IMR-90 (cell line): Measurements from ENCODE around the gene RABGAP1. TPM values are rescaled to one million over a fixed set of nuclear protein-coding genes. Genes with fewer than 3 reads are reported as not detected.

Experiments used
- ATAC-seq: fragments of 200-7000 bp; cut with Tn5 transposase; 2 replicates; pipeline ENCODE4 v1.9.1; 2020; ENCODE audit warnings: low read depth, mild to moderate bottlenecking, moderate library complexity
- BruUV-seq: library from RNA; stranded (reverse); fragments of 400-500 nt; replicated peaks from 2 replicates; lab custom pipeline; 2021; lab: Mats Ljungman, UMichigan
- CTCF ChIA-PET: fragments of 300-600 bp; formaldehyde crosslinking; extraction: SDS; loops from one replicate; lab custom pipeline; 2021; ENCODE audit warnings: antibody characterized with exemption; lab: Yijun Ruan, JAX
- POLR2A ChIA-PET: fragments of 300-600 bp; sonication (Branson Sonifier 250); formaldehyde crosslinking; loops from one replicate; lab custom pipeline; 2022; ENCODE audit warnings: antibody characterized with exemption; ENCODE audit not compliant: unreplicated experiment; lab: Charles Lee
- DNase-seq: peaks from one replicate; pipeline ENCODE4 v3.0.0; 2013
- H2AFZ ChIP-seq: replicated peaks from 2 replicates; pipeline ENCODE3; 2013; ENCODE audit warnings: low read length, mild to moderate bottlenecking; ENCODE audit not compliant: poor library complexity
- H2AK5ac ChIP-seq: 2 replicates; pipeline ENCODE4 v1.6.1; 2013; ENCODE audit warnings: low read depth, low read length, inconsistent platforms
- H2AK9ac ChIP-seq: replicated peaks from 2 replicates; pipeline ENCODE3; 2013; ENCODE audit warnings: mild to moderate bottlenecking, low read depth, low read length, moderate library complexity; ENCODE audit not compliant: poor library complexity
- H2BK120ac ChIP-seq: 2 replicates; pipeline ENCODE4 v1.6.1; 2013; ENCODE audit warnings: low read depth, low read length, inconsistent platforms
- H2BK15ac ChIP-seq: 3 replicates; pipeline ENCODE4 v1.6.1; 2013; ENCODE audit warnings: low read depth, low read length, inconsistent platforms
- H2BK20ac ChIP-seq: 2 replicates; pipeline ENCODE4 v1.6.1; 2013; ENCODE audit warnings: low read depth, mild to moderate bottlenecking, inconsistent platforms, low read length, moderate library complexity
- H2BK5ac ChIP-seq: 2 replicates; pipeline ENCODE4 v1.6.1; 2013; ENCODE audit warnings: mild to moderate bottlenecking, low read depth, low read length, inconsistent platforms; ENCODE audit not compliant: poor library complexity, severe bottlenecking
- H3K14ac ChIP-seq: replicated peaks from 2 replicates; pipeline ENCODE4 v1.6.1; 2013; ENCODE audit warnings: low read depth, low read length, inconsistent platforms
- H3K18ac ChIP-seq: 2 replicates; pipeline ENCODE4 v1.6.1; 2013; ENCODE audit warnings: low read depth, low read length, control low read depth
- H3K23ac ChIP-seq: 2 replicates; pipeline ENCODE4 v1.6.1; 2013; ENCODE audit warnings: low read depth, low read length, inconsistent platforms
- H3K27ac ChIP-seq: 2 replicates; pipeline ENCODE4 v1.5.1; 2013; ENCODE audit warnings: mild to moderate bottlenecking, control low read depth, low read length; ENCODE audit not compliant: insufficient read depth
- H3K27me3 ChIP-seq: 2 replicates; pipeline ENCODE4 v1.6.1; 2013; ENCODE audit warnings: low read length; ENCODE audit not compliant: control insufficient read depth, insufficient read depth
- H3K36me3 ChIP-seq: 2 replicates; pipeline ENCODE4 v1.6.1; 2013; ENCODE audit warnings: low read length, mixed read lengths; ENCODE audit not compliant: control insufficient read depth, insufficient read depth
- H3K4ac ChIP-seq: 2 replicates; pipeline ENCODE4 v1.6.1; 2013; ENCODE audit warnings: low read depth, low read length, inconsistent platforms
- H3K4me1 ChIP-seq: 2 replicates; pipeline ENCODE4 v1.6.1; 2013; ENCODE audit warnings: low read length, mixed read lengths; ENCODE audit not compliant: control insufficient read depth, insufficient read depth
- H3K4me2 ChIP-seq: 2 replicates; pipeline ENCODE4 v1.6.1; 2013; ENCODE audit warnings: low read depth, mild to moderate bottlenecking, control low read depth, low read length, moderate library complexity
- H3K4me3 ChIP-seq: 2 replicates; pipeline ENCODE4 v1.5.1; 2013; ENCODE audit warnings: low read depth, mild to moderate bottlenecking, control low read depth, low read length, moderate library complexity; ENCODE audit not compliant: insufficient read depth
- H3K56ac ChIP-seq: 2 replicates; pipeline ENCODE4 v1.6.1; 2013; ENCODE audit warnings: low read length, inconsistent platforms; ENCODE audit not compliant: insufficient read depth; ENCODE audit errors: extremely low read depth
- H3K79me1 ChIP-seq, 2 experiments: 2 replicates each; pipeline ENCODE4 v1.6.1; 2013; ENCODE audit warnings: low read length in 2 of 2, inconsistent platforms in 1 of 2, low read depth in 1 of 2
- H3K9ac ChIP-seq: 2 replicates; pipeline ENCODE4 v1.6.1; 2013; ENCODE audit warnings: low read depth, low read length, control low read depth
- H3K9me1 ChIP-seq: 2 replicates; pipeline ENCODE4 v1.6.1; 2013; ENCODE audit warnings: low read length, inconsistent platforms; ENCODE audit not compliant: insufficient read depth
- H3K9me3 ChIP-seq: 2 replicates; pipeline ENCODE4 v1.6.1; 2013; ENCODE audit warnings: low read length; ENCODE audit not compliant: control insufficient read depth, insufficient read depth
- H4K20me1 ChIP-seq: 2 replicates; pipeline ENCODE4 v1.6.1; 2013; ENCODE audit warnings: low read length, inconsistent platforms; ENCODE audit not compliant: insufficient read depth
- H4K5ac ChIP-seq: 2 replicates; pipeline ENCODE4 v1.6.1; 2013; ENCODE audit warnings: mild to moderate bottlenecking, low read depth, low read length, control low read depth
- H4K8ac ChIP-seq, 2 experiments: 2 replicates each; pipeline ENCODE4 v1.6.1; 2013; ENCODE audit warnings: low read depth in 2 of 2, low read length in 2 of 2, control low read depth in 1 of 2, inconsistent platforms in 1 of 2
- H4K91ac ChIP-seq: 2 replicates; pipeline ENCODE4 v1.6.1; 2013; ENCODE audit warnings: low read depth, low read length, inconsistent platforms; ENCODE audit not compliant: insufficient read depth
- BHLHE40 ChIP-seq: fragments of 150-350 bp; IDR thresholded peaks from 2 replicates; pipeline ENCODE4 v1.6.1; 2016; ENCODE audit warnings: mild to moderate bottlenecking, low read depth, low read length
- CEBPB ChIP-seq: IDR thresholded peaks from 2 replicates; pipeline ENCODE4 v1.6.1; 2012; ENCODE audit warnings: low read depth, low read length, improper control_type of control experiment
- CHD1 ChIP-seq: IDR thresholded peaks from 2 replicates; pipeline ENCODE4 v1.6.1; 2012; ENCODE audit warnings: low read depth, low read length, improper control_type of control experiment
- CTCF ChIP-seq: conservative IDR thresholded peaks from 2 replicates; pipeline ENCODE4 v1.5.1; 2012; ENCODE audit warnings: mild to moderate bottlenecking, low read depth, low read length, improper control_type of control experiment
- ELK1 ChIP-seq: fragments of 150-350 bp; IDR thresholded peaks from 2 replicates; pipeline ENCODE4 v1.6.1; 2016; ENCODE audit warnings: low read depth, mild to moderate bottlenecking, low read length, moderate library complexity, borderline replicate concordance
- FOS ChIP-seq: fragments of 150-350 bp; IDR thresholded peaks from 2 replicates; pipeline ENCODE4 v1.6.1; 2016; ENCODE audit warnings: low read depth, low read length
- MAZ ChIP-seq: IDR thresholded peaks from 2 replicates; pipeline ENCODE4 v1.6.1; 2012; ENCODE audit warnings: low read depth, mild to moderate bottlenecking, low read length, improper control_type of control experiment, moderate library complexity, borderline replicate concordance
- NFE2L2 ChIP-seq: fragments of 150-350 bp; IDR thresholded peaks from 2 replicates; pipeline ENCODE4 v1.6.1; 2016; ENCODE audit warnings: low read depth, mild to moderate bottlenecking, low read length
- RAD21 ChIP-seq: IDR thresholded peaks from 2 replicates; pipeline ENCODE4 v1.6.1; 2012; ENCODE audit warnings: low read length, improper control_type of control experiment
- RCOR1 ChIP-seq: IDR thresholded peaks from 2 replicates; pipeline ENCODE4 v1.6.1; 2012; ENCODE audit warnings: mild to moderate bottlenecking, low read length, improper control_type of control experiment; ENCODE audit not compliant: insufficient replicate concordance
- RFX5 ChIP-seq: IDR thresholded peaks from 2 replicates; pipeline ENCODE4 v1.8.0; 2012; ENCODE audit warnings: low read depth, mild to moderate bottlenecking, low read length, moderate library complexity
- SMC3 ChIP-seq: fragments of 150-350 bp; IDR thresholded peaks from 2 replicates; pipeline ENCODE4 v1.6.1; 2016; ENCODE audit warnings: low read depth, mild to moderate bottlenecking, antibody characterized with exemption, low read length, moderate library complexity
- USF2 ChIP-seq: fragments of 150-350 bp; IDR thresholded peaks from 2 replicates; pipeline ENCODE4 v1.6.1; 2017; ENCODE audit warnings: mild to moderate bottlenecking, antibody characterized with exemption, low read length, low read depth
- dilution Hi-C: fragments of 300-500 bp; cut with HindIII; formaldehyde crosslinking; loops from one replicate; pipeline ENCODE4 v1.14.3; 2018; ENCODE audit warnings: low sequenced_read_pairs; ENCODE audit not compliant: unreplicated experiment
- in situ Hi-C: fragments of 300-500 bp; cut with MboI; formaldehyde crosslinking; loops from 3 replicates; pipeline ENCODE4 v1.14.3; 2019; ENCODE audit warnings: low sequenced_read_pairs, inconsistent platforms, mixed read lengths
- intact Hi-C: fragments of 100-400 bp; cut with micrococcal nuclease; formaldehyde crosslinking; loops from 2 replicates; pipeline ENCODE4 v1.10.0; 2022
- polyA plus RNA-seq, 3 experiments: library from polyadenylated mRNA; depleted of rRNA; stranded (reverse); fragments of >200 nt; gene quantifications; 2 replicates each; pipeline ENCODE4 v1.2.3, GENCODE V29; 2012; ENCODE audit warnings: low replicate concordance in 1 of 3
- total RNA-seq: library from RNA; depleted of rRNA; stranded (reverse); fragments of >200 nt; gene quantifications from 2 replicates; pipeline ENCODE4 v1.2.3, GENCODE V29; 2012

Gene RABGAP1
- total and polyA plus RNA-seq, 2 of the 4 experiments (the other 2 are of a cell fraction) = 20.0 to 53.9 TPM

GRCh38 chr9:123028136-123028535, 87.3 kb downstream of the RABGAP1 start:
- Histone ChIP-seq H4K5ac (no peak overlapping the region), H3K56ac (no peak overlapping the region), H3K23ac (no peak overlapping the region), H3K4ac (no peak overlapping the region), H4K91ac (no peak overlapping the region), H3K36me3 (peaks cover 9% of the 10 kb centered on the region), H2BK15ac (no peak overlapping the region), H3K27ac (no peak overlapping the region), H4K20me1 (no peaks in the 10 kb centered on the region), H3K18ac (no peak overlapping the region), H2AK9ac (no peak overlapping the region), H3K9me1 (no peaks in the 10 kb centered on the region), H3K9me3 (no peaks in the 10 kb centered on the region), H3K4me2 (no peak overlapping the region), H3K4me1 (peaks cover 5% of the 10 kb centered on the region), H2BK120ac (no peak overlapping the region), H3K27me3 (no peaks in the 10 kb centered on the region), H3K14ac (no peak overlapping the region), H2BK5ac (no peak overlapping the region), H4K8ac (no peak overlapping the region), H3K9ac (no peak overlapping the region), H2AK5ac (no peak overlapping the region), H2BK20ac (no peak overlapping the region), H3K4me3 (no peak overlapping the region), H2AFZ (no peak overlapping the region), H3K79me1 (no peaks in the 10 kb centered on the region; a peak in 1 of 4 replicates)
- ChIA-PET POLR2A (no interaction called here), CTCF (no interaction called here)
- in situ Hi-C loops (no loop called here), intact Hi-C loops (no loop called here), dilution Hi-C loops (no loop called here)
- DNase-seq (no peak), ATAC-seq (no peak)
- no TSS peak for BruUV-seq
- TF ChIP-seq RFX5 (no peak), NFE2L2 (no peak), RAD21 (no peak), ELK1 (no peak), FOS (no peak), BHLHE40 (no peak), CTCF (no peak), SMC3 (no peak), USF2 (no peak), MAZ (no peak), RCOR1 (no peak), CEBPB (no peak), CHD1 (no peak)
